ENCODE measurements around the gene POLR3GL.

POLR3GL gene

GRCh38 chr1:145936247-145936646 lies 28.2 kb upstream of the POLR3GL start:
- no peak for ATAC-seq
- TF ChIP-seq ZC3H10 (CRISPR knock-in tag; IDR thresholded peaks at IDR 0.05) (no peak), GLIS3 (CRISPR knock-in tag; IDR thresholded peaks at IDR 0.05) (no peak), ZNF70 (CRISPR knock-in tag; IDR thresholded peaks at IDR 0.05) (no peak), ISL1 (CRISPR knock-in tag; IDR thresholded peaks at IDR 0.05) (no peak), ZNF565 (CRISPR knock-in tag; conservative IDR thresholded peaks at IDR 0.05; ENCODE audit: low read depth) (no peak), ZNF8 (CRISPR knock-in tag; IDR thresholded peaks at IDR 0.05) (no peak), CSRNP3 (CRISPR knock-in tag; IDR thresholded peaks at IDR 0.05) (no peak), OSR1 (CRISPR knock-in tag; IDR thresholded peaks at IDR 0.05) (no peak), PPARA (CRISPR knock-in tag; IDR thresholded peaks at IDR 0.05; ENCODE audit: borderline replicate concordance) (no peak), PATZ1 (CRISPR knock-in tag; IDR thresholded peaks at IDR 0.05; ENCODE audit: borderline replicate concordance) (no peak), TCF4 (CRISPR knock-in tag; IDR thresholded peaks at IDR 0.05; ENCODE audit: borderline replicate concordance) (no peak), BACH2 (CRISPR knock-in tag; IDR thresholded peaks at IDR 0.05; ENCODE audit: borderline replicate concordance) (no peak), ZFP30 (CRISPR knock-in tag; IDR thresholded peaks at IDR 0.05) (no peak), ARNTL (CRISPR knock-in tag; IDR thresholded peaks at IDR 0.05; ENCODE audit: borderline replicate concordance, low read depth) (no peak), CREB5 (CRISPR knock-in tag; IDR thresholded peaks at IDR 0.05; ENCODE audit: low read depth) (no peak), RARB (CRISPR knock-in tag; IDR thresholded peaks at IDR 0.05) (no peak), CSDC2 (CRISPR knock-in tag; IDR thresholded peaks at IDR 0.05) (no peak), SNAI2 (CRISPR knock-in tag; IDR thresholded peaks at IDR 0.05) (no peak)

- no peak for TF ChIP-seq ZFP30 (CRISPR knock-in tag; IDR thresholded peaks at IDR 0.05)
- TF ChIP-seq SNAI2 (CRISPR knock-in tag; IDR thresholded peaks at IDR 0.05): no peak
- no peak for TF ChIP-seq ZFP3 (CRISPR knock-in tag; IDR thresholded peaks at IDR 0.05)
- TF ChIP-seq TSHZ2 (CRISPR knock-in tag; IDR thresholded peaks at IDR 0.05): no peak
- no peak for TF ChIP-seq TOX (CRISPR knock-in tag; IDR thresholded peaks at IDR 0.05; ENCODE audit: borderline replicate concordance)
- no peak for TF ChIP-seq ISL1 (CRISPR knock-in tag; IDR thresholded peaks at IDR 0.05)
- no peak for TF ChIP-seq ZNF70 (CRISPR knock-in tag; IDR thresholded peaks at IDR 0.05)
- TF ChIP-seq CSRNP3 (CRISPR knock-in tag; IDR thresholded peaks at IDR 0.05): no peak
- no peak for TF ChIP-seq ZNF565 (CRISPR knock-in tag; conservative IDR thresholded peaks at IDR 0.05; ENCODE audit: low read depth)
- no peak for TF ChIP-seq POU6F1 (CRISPR knock-in tag; IDR thresholded peaks at IDR 0.05; ENCODE audit: borderline replicate concordance, low read depth)
- no peak for TF ChIP-seq CREB5 (CRISPR knock-in tag; IDR thresholded peaks at IDR 0.05; ENCODE audit: low read depth)
- no peak for TF ChIP-seq TCF4 (CRISPR knock-in tag; IDR thresholded peaks at IDR 0.05; ENCODE audit: borderline replicate concordance)
- no peak for TF ChIP-seq PPARA (CRISPR knock-in tag; IDR thresholded peaks at IDR 0.05; ENCODE audit: borderline replicate concordance)
- no peak for TF ChIP-seq ARNTL (CRISPR knock-in tag; IDR thresholded peaks at IDR 0.05; ENCODE audit: borderline replicate concordance, low read depth)
- no peak for ATAC-seq
Observed at GRCh38 chr1:145937436-145937835, 27.1 kb upstream of the POLR3GL start.

Data from SK-N-SH treated with all-trans-retinoic acid at 6 μM for 48 hours (cell line).